Fibroblast of lung (primary cell): ENCODE results near the gene TMEM117. TPM values are rescaled to one million over a fixed set of nuclear protein-coding genes. Genes with fewer than 3 reads are reported as not detected.

Source experiments
- DNase-seq, 2 donors: peaks; one replicate each; pipeline versions ENCODE4 v3.0.0 to v3.0.0-alpha.2; 2010; ENCODE audit warnings: low read depth in 2 of 2
- H2AFZ ChIP-seq: 2 replicates; pipeline ENCODE4 v1.5.1; 2012; ENCODE audit warnings: low read length, control low read depth, inconsistent platforms
- H3K27ac ChIP-seq: 2 replicates; pipeline ENCODE4 v1.5.1; 2011; ENCODE audit warnings: low read length, control low read depth; ENCODE audit not compliant: insufficient read depth
- H3K27me3 ChIP-seq: 2 replicates; pipeline ENCODE4 v1.5.1; 2011; ENCODE audit warnings: mild to moderate bottlenecking, low read length; ENCODE audit not compliant: control insufficient read depth, insufficient read depth
- H3K36me3 ChIP-seq: 2 replicates; pipeline ENCODE4 v1.5.1; 2011; ENCODE audit warnings: low read length; ENCODE audit not compliant: control insufficient read depth, insufficient read depth
- H3K4me1 ChIP-seq: 2 replicates; pipeline ENCODE4 v1.5.1; 2011; ENCODE audit warnings: low read length; ENCODE audit not compliant: control insufficient read depth, insufficient read depth; ENCODE audit errors: extremely low read depth
- H3K4me2 ChIP-seq: 2 replicates; pipeline ENCODE4 v1.5.1; 2011; ENCODE audit warnings: low read length, control low read depth; ENCODE audit not compliant: insufficient read depth; ENCODE audit errors: extremely low read depth
- H3K4me3 ChIP-seq, 4 experiments: fragments of 200-600 bp in 1 of 4; sonication (generic) in 1 of 4; replicated peaks in 1 of 4; 2 replicates each; pipeline ENCODE4 v1.5.1; 2011 to 2016; ENCODE audit warnings: low read length in 4 of 4, low read depth in 3 of 4, mild to moderate bottlenecking in 3 of 4, control low read depth in 2 of 4, inconsistent platforms in 1 of 4, mixed read lengths in 1 of 4; ENCODE audit not compliant: insufficient read depth in 1 of 4; ENCODE audit errors: control extremely low read depth in 1 of 4
- H3K79me2 ChIP-seq: 2 replicates; pipeline ENCODE4 v1.5.1; 2012; ENCODE audit warnings: mild to moderate bottlenecking, low read length, inconsistent platforms; ENCODE audit not compliant: control insufficient read depth, insufficient read depth
- H3K9ac ChIP-seq: 2 replicates; pipeline ENCODE4 v1.5.1; 2011; ENCODE audit warnings: mild to moderate bottlenecking, low read length, control low read depth; ENCODE audit not compliant: insufficient read depth
- H3K9me3 ChIP-seq: 2 replicates; pipeline ENCODE4 v1.5.1; 2012; ENCODE audit warnings: low read depth, low read length; ENCODE audit not compliant: control insufficient read depth, insufficient read depth
- H4K20me1 ChIP-seq: 2 replicates; pipeline ENCODE4 v1.5.1; 2011; ENCODE audit warnings: low read length; ENCODE audit not compliant: control insufficient read depth, insufficient read depth; ENCODE audit errors: extremely low read depth
- CTCF ChIP-seq, 2 donors: IDR thresholded peaks in 1 of 2; conservative IDR thresholded peaks in 1 of 2; 1 replicate in 1 of 2; 2 replicates in 1 of 2; pipeline ENCODE4 v1.5.1; 2011 to 2012; ENCODE audit warnings: low read length in 2 of 2, control low read depth in 1 of 2, inconsistent platforms in 1 of 2, low read depth in 1 of 2, mild to moderate bottlenecking in 1 of 2
- EZH2 ChIP-seq: IDR thresholded peaks from 2 replicates; pipeline ENCODE4 v1.5.1; 2012; ENCODE audit warnings: low read length, control low read depth, mild to moderate bottlenecking; ENCODE audit errors: missing control alignments
- polyA plus RNA-seq, 2 donors: library from polyadenylated mRNA; depleted of rRNA in 1 of 2; stranded (reverse) in 1 of 2; unstranded in 1 of 2; fragments of >200 nt; gene quantifications; 2 replicates each; pipeline ENCODE4 v1.2.1, GENCODE V29; 2011 to 2012; ENCODE audit warnings: missing spikeins in 1 of 2
- total RNA-seq: library from RNA; depleted of rRNA; stranded (reverse); fragments of >200 nt; gene quantifications from 2 replicates; pipeline ENCODE4 v1.2.1, GENCODE V29; 2014

TMEM117 gene
- total and polyA plus RNA-seq, 2 donors (not counting 1 experiment from before 2014, with no cell fraction given), result 7.6 to 7.8 TPM

GRCh38 chr12:44159862-44160261 lies 324.0 kb downstream of the TMEM117 start:
- no peak overlapping the region for H3K4me2 ChIP-seq
- no peaks in the 10 kb centered on the region for H3K9me3 ChIP-seq
- no peak overlapping the region for H3K4me3 ChIP-seq
- H3K27me3 ChIP-seq, result no peaks in the 10 kb centered on the region
- DNase-seq, result no peak
- H3K36me3 ChIP-seq, result no peaks in the 10 kb centered on the region
- H3K4me1 ChIP-seq, result no peaks in the 10 kb centered on the region
- H4K20me1 ChIP-seq, result no peaks in the 10 kb centered on the region
- H3K9ac ChIP-seq, result no peak overlapping the region
- TF ChIP-seq CTCF (conservative IDR thresholded peaks at IDR 0.05 in 1 of 2, IDR thresholded peaks at IDR 0.05 in 1 of 2; ENCODE audit: low read depth in 1 of 2, low read length in 2 of 2) (no peak), EZH2 (no peak)
- H2AFZ ChIP-seq, result no peak overlapping the region
- no peaks in the 10 kb centered on the region for H3K79me2 ChIP-seq
- no peak overlapping the region for H3K27ac ChIP-seq

- no peaks in the 10 kb centered on the region for H3K4me1 ChIP-seq
- no peaks in the 10 kb centered on the region for H3K36me3 ChIP-seq
- H3K27ac ChIP-seq, result no peak overlapping the region
- no peak overlapping the region for H3K4me2 ChIP-seq
- no peaks in the 10 kb centered on the region for H4K20me1 ChIP-seq
- no peak overlapping the region for H2AFZ ChIP-seq
- no peaks in the 10 kb centered on the region for H3K79me2 ChIP-seq
- H3K4me3 ChIP-seq, result no peak overlapping the region
- no peak overlapping the region for H3K9ac ChIP-seq
- no peaks in the 10 kb centered on the region for H3K9me3 ChIP-seq
- H3K27me3 ChIP-seq, result no peaks in the 10 kb centered on the region
- no peak for DNase-seq
- TF ChIP-seq EZH2 (no peak), CTCF (conservative IDR thresholded peaks at IDR 0.05 in 1 of 2, IDR thresholded peaks at IDR 0.05 in 1 of 2; ENCODE audit: low read depth in 1 of 2, low read length in 2 of 2) (no peak)
Measured at GRCh38 chr12:44162961-44163360, 327.1 kb downstream of the TMEM117 start.

GRCh38 chr12:44174053-44174452 lies 338.2 kb downstream of the TMEM117 start:
- H3K36me3 ChIP-seq, result no peaks in the 10 kb centered on the region
- H3K79me2 ChIP-seq, result no peaks in the 10 kb centered on the region
- no peaks in the 10 kb centered on the region for H4K20me1 ChIP-seq
- no peak overlapping the region for H3K9ac ChIP-seq
- no peaks in the 10 kb centered on the region for H3K4me1 ChIP-seq
- no peak overlapping the region for H2AFZ ChIP-seq
- no peak overlapping the region for H3K4me2 ChIP-seq
- H3K4me3 ChIP-seq, result no peak overlapping the region
- DNase-seq, result no peak
- TF ChIP-seq CTCF (conservative IDR thresholded peaks at IDR 0.05 in 1 of 2, IDR thresholded peaks at IDR 0.05 in 1 of 2; ENCODE audit: low read depth in 1 of 2, low read length in 2 of 2) (no peak), EZH2 (no peak)
- no peaks in the 10 kb centered on the region for H3K9me3 ChIP-seq
- no peak overlapping the region for H3K27ac ChIP-seq
- no peaks in the 10 kb centered on the region for H3K27me3 ChIP-seq
